ENCODE results near the gene SLC1A4. TPM values are rescaled to one million over a fixed set of nuclear protein-coding genes. Genes with fewer than 3 reads are reported as not detected.

The SLC1A4 gene
- polyA plus RNA-seq, 1 of the 3 experiments (the other 2 are of a cell fraction), result 4.4 TPM

DNA sequence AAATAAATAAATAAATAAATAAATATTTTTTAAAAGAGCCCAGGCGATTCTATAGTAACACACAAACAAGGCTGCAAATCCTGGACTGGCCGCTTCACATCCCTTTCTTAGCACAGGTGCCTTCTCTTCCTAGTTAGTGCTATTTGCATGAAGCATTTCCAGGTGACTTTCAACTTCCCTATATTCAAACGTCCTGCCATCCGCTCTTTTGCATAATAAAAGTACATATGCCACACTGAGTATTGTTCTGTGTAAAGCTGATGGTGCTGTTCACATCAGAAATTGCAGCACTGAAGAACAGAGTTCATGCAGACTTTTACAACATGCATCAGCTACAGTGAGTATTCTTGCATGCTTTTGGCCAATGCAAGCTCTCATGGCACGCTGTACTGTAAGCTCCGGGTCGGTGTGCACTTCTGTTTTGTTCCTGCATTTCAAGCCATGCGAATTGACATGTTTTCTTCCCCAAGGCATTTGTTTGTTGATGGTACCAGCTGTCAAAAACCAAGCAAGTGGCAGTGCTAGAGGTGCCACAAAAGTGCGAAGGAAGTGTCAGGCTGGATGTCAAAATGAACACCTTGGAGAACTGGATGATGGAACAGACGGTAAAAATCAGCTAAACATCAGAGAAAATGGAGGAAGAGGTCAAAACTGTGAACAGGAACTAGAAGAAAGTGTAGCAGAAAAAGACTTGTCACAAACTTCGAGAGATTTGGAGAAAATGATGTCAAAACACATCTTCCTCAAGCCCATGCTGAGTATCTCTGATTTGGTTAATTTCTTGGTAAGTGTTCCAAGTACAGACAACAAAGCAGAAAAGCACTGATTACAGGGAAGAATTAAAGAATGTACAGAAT, 41.5 kb downstream of the SLC1A4 start:
- no peaks in the 10 kb centered on the region for H3K36me3 ChIP-seq (replicated peaks in 1 of 2; ENCODE audit: control insufficient read depth in 1 of 2, insufficient read depth in 2 of 2, low read length in 1 of 2)
- H3K4me3 ChIP-seq (ENCODE audit: low read depth in 2 of 2, low read length in 1 of 2), result no peak overlapping the region
- H3K4me1 ChIP-seq (ENCODE audit: control insufficient read depth in 1 of 2, insufficient read depth in 2 of 2, low read depth in 1 of 2, low read length in 1 of 2), result no peaks in the 10 kb centered on the region
- 81% methylated on average over 11 of the region's 11 CpGs for WGBS (ENCODE audit: low lambda C conversion rate)
- ChIA-PET POLR2A (interaction anchor here (0.9 kb wide), 1 partner anchor 25 kb away, joined by 3 read pairs; the partner anchor contains the start of gene CEP68), CTCF (interaction anchor here (0.7 to 13.1 kb wide), 6 partner anchors 8 to 116 kb away, joined by 3 to 130 read pairs (median 3); no protein-coding TSS in a partner anchor)
- no peaks in the 10 kb centered on the region for H3F3A ChIP-seq (replicated peaks; ENCODE audit: insufficient read depth)
- no peak overlapping the region for H3K4me2 ChIP-seq
- H4K20me1 ChIP-seq (ENCODE audit: insufficient read depth), result no peaks in the 10 kb centered on the region
- no peaks in the 10 kb centered on the region for H3K9me2 ChIP-seq
- no peak for TF ChIP-seq ELF1 (IDR thresholded peaks at IDR 0.05)
- TF ChIP-seq NRF1 (IDR thresholded peaks at IDR 0.05; ENCODE audit: low read depth, low read length), result no peak
- TF ChIP-seq EZH2phosphoT487 (IDR thresholded peaks at IDR 0.05; ENCODE audit: borderline replicate concordance, low read depth), result no peak
- no peak for TF ChIP-seq NFIC (IDR thresholded peaks at IDR 0.05; ENCODE audit: borderline replicate concordance)
- TF ChIP-seq TEAD4 (IDR thresholded peaks at IDR 0.05; ENCODE audit: borderline replicate concordance, insufficient read depth), result no peak
- no peak for TF ChIP-seq SIN3A (IDR thresholded peaks at IDR 0.05; ENCODE audit: borderline replicate concordance, low read depth, low read length)
- TF ChIP-seq, protein P1, sequence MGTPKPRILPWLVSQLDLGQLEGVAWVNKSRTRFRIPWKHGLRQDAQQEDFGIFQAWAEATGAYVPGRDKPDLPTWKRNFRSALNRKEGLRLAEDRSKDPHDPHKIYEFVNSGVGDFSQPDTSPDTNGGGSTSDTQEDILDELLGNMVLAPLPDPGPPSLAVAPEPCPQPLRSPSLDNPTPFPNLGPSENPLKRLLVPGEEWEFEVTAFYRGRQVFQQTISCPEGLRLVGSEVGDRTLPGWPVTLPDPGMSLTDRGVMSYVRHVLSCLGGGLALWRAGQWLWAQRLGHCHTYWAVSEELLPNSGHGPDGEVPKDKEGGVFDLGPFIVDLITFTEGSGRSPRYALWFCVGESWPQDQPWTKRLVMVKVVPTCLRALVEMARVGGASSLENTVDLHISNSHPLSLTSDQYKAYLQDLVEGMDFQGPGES (IDR thresholded peaks at IDR 0.05; ENCODE audit: low read depth, low read length), result no peak
- no peaks in the 10 kb centered on the region for H3K9me3 ChIP-seq
- H2AFZ ChIP-seq (ENCODE audit: low read depth), result no peak overlapping the region
- H3K9ac ChIP-seq, result no peak overlapping the region
- no peak for DNase-seq
- H3K27me3 ChIP-seq (ENCODE audit: insufficient read depth), result no peaks in the 10 kb centered on the region
- H3K79me2 ChIP-seq (ENCODE audit: insufficient read depth), result no peaks in the 10 kb centered on the region
- H3K27ac ChIP-seq (ENCODE audit: low read depth in 2 of 2, low read length in 1 of 2), result no peak overlapping the region

DNA sequence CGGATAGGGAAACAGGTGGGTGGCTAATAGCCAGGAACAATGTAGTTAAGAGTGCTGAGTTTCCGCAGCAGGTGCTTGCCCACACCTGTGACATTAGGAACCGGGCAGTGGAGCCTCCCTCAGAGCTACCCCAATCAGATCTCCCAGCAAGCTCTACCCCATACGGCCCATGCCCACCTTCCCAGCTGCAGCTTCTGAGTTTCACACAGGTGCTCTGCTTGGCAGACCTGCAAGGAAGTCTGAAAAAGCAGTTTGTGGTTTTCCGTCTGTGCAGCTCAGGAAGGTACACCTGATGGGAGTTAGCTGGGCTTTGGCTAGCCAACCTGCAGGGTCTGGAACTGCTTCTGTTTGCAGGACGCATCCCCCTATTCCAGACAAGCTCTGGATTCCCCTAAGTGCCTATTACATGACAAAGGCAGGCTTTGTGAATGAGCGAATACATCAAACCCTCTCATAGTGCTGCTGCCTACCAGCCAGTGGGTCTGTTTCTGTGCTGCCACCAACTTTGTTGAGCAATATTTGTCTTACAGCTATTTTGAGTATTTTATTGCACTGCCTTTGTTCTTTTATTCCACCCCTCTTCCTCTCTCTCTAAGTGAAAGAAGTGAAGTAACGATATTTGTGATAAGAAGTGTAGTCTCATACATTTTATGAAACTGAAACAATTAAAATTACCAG, 42.3 kb downstream of the SLC1A4 start:
- WGBS (ENCODE audit: low lambda C conversion rate), result 86% methylated on average over 7 of the region's 8 CpGs

More for the DNA sequence above, 42.3 kb downstream of the SLC1A4 start:
- no peaks in the 10 kb centered on the region for H3K27me3 ChIP-seq (ENCODE audit: insufficient read depth)
- no peak overlapping the region for H3K4me2 ChIP-seq
- ChIA-PET CTCF (interaction anchor here (0.7 to 13.1 kb wide), 6 partner anchors 9 to 117 kb away, joined by 3 to 130 read pairs (median 3); no protein-coding TSS in a partner anchor), POLR2A (interaction anchor here (0.9 kb wide), 1 partner anchor 24 kb away, joined by 3 read pairs; the partner anchor contains the start of gene CEP68)
- H3K36me3 ChIP-seq (replicated peaks in 1 of 2; ENCODE audit: control insufficient read depth in 1 of 2, insufficient read depth in 2 of 2, low read length in 1 of 2), result no peaks in the 10 kb centered on the region
- no peak for DNase-seq
- H3K9me2 ChIP-seq, result no peaks in the 10 kb centered on the region
- no peaks in the 10 kb centered on the region for H4K20me1 ChIP-seq (ENCODE audit: insufficient read depth)
- H3K9me3 ChIP-seq, result no peaks in the 10 kb centered on the region
- H2AFZ ChIP-seq (ENCODE audit: low read depth), result no peak overlapping the region
- H3K79me2 ChIP-seq (ENCODE audit: insufficient read depth), result no peaks in the 10 kb centered on the region
- no peaks in the 10 kb centered on the region for H3K4me1 ChIP-seq (ENCODE audit: control insufficient read depth in 1 of 2, insufficient read depth in 2 of 2, low read depth in 1 of 2, low read length in 1 of 2)
- no peak overlapping the region for H3K4me3 ChIP-seq (ENCODE audit: low read depth in 2 of 2, low read length in 1 of 2)
- no peak overlapping the region for H3K9ac ChIP-seq
- no peaks in the 10 kb centered on the region for H3F3A ChIP-seq (replicated peaks; ENCODE audit: insufficient read depth)
- no peak overlapping the region for H3K27ac ChIP-seq (ENCODE audit: low read depth in 2 of 2, low read length in 1 of 2)
- TF ChIP-seq NFIC (IDR thresholded peaks at IDR 0.05; ENCODE audit: borderline replicate concordance) (no peak), CHD2 (IDR thresholded peaks at IDR 0.05; ENCODE audit: low read length, partially characterized antibody) (no peak), YY1 (IDR thresholded peaks at IDR 0.05; ENCODE audit: low read depth) (no peak), JUND (IDR thresholded peaks at IDR 0.05) (no peak)

Measured in SK-N-SH (cell line).